HG02678 (cell line): ENCODE data around the gene SFSWAP.

ENCODE experiments used
- ATAC-seq: cut with Tn5 transposase; IDR thresholded peaks from one replicate; pipeline ENCODE4 v1.9.1; 2021; ENCODE audit warnings: mild to moderate bottlenecking, moderate library complexity; ENCODE audit not compliant: unreplicated experiment

The SFSWAP gene

DNA sequence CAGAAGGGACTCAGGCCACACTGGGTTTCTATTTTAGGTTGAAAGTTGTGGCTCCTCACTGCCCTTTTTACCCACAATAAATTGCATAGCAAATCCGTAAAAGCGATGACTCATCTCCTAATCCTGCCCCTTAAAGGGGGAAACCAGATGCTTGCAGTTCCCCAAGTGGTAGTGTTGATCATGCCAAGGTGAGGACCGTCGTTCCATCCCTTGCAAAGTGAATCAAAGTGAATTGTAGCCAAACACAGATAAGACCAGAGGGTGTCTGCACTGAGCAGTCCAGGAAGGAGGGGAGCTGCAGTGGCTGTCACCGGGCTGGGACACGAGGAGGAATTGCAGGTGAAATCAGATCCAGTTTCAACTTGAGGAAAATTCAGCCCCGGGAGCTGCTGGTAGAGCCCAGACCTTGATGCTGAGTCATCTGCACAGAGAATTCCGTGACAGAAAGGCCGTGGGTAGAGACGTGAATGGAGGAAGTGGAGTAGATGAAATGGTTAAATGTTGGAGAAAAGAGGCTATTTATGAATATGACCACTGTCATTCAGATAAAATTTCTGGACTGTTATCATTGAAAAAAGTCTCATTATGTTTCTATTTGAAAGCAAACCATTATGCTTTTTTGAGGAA lies 73.1 kb downstream of the SFSWAP start:
- ATAC-seq, result peak; percentile 60

DNA sequence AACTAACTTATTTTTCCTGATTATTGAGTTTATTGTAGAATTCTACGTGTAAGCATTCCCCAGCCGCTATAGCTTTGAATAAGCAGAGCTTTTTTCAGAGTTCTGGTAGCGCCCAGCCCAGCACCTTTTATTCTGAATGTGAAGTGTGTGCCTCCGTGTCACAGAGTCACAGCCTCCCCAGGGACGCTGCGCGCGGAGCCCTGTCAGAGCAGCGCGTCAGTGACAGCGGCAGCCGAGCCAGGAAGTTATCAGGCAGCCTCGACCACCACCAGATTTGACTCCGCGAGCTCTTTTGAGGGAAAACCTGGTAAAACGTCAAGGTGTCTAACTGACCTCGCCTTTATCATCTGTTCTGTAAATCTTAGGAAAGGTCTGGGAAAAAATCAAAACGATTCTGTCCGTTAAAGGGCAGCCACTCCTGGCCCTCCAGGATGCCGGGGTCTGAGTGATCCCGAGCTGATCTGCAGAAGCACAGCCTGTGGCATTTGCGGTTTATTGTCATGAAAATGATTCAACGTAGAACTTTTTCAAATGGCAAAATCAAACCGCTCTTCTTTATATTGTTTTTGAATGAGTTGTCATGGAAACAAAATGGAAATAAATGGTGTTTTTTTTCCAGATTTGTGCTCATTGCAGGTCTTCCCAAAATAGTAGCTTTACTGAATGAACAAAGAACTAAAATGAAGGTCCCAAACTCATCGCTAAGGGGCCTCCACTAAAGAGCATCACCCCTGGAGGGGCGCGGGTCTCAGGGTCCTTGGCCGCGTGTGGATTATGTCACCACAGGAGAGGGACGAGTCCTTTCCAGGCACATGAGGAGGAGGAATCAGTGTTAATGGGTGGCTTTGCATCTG lies 74.2 kb downstream of the SFSWAP start:
- no peak for ATAC-seq

- no peak for ATAC-seq
Observed at GRCh38 chr12:131785763-131786330, 75.0 kb downstream of the SFSWAP start.

GRCh38 chr12:131786331-131786730 lies 75.4 kb downstream of the SFSWAP start:
- ATAC-seq, result no peak

DNA sequence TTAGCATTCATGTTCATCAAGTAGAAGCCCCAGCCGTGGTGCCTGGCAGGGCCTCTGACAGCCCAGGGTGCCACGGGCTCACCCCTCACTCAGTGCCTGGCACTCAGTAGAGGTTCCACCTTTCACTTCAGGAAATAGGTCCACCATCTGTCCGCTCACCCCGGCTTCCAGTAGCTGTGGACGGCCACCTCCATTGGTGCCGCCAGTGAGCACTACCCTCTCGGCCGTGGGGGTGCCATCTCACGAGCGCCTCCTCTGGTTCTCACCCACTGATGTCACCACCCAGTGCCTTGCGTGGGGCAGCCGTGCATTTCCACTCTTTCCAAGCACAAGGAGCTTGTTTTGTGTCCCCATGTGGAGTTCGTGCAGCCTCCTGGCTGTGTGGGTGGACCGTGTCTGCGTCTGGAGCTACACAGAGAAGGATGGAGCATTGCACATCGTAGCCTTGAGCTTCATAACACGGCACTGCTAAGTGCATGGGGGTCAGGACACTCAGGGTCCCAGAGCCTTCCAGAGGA lies 76.3 kb downstream of the SFSWAP start:
- no peak for ATAC-seq

DNA sequence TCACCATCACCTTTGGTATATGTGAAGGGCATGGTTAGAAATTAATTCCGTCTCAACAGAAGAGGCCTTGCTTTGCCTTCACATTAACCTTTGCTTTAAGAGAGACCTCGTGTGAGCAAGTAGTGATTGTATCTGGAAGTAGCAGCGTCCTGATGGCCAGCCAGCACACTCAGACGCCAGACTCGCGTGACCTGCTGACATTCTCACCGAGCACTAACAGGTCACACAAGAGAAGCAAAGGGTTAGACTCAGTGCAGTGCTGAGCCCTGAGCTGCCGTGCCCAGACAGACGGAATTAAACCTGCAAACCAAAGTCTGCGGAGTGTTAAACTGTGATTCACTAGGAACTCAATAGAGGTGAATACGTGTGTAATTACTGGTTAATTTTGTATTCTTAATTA lies 77.2 kb downstream of the SFSWAP start:
- no peak for ATAC-seq

GRCh38 chr12:131789638-131790037 lies 78.7 kb downstream of the SFSWAP start:
- ATAC-seq, result no peak

GRCh38 chr12:131793243-131794022 lies 82.5 kb downstream of the SFSWAP start:
- ATAC-seq, result no peak

- ATAC-seq, result no peak
Observed at GRCh38 chr12:131794061-131794460, 83.2 kb downstream of the SFSWAP start.

DNA sequence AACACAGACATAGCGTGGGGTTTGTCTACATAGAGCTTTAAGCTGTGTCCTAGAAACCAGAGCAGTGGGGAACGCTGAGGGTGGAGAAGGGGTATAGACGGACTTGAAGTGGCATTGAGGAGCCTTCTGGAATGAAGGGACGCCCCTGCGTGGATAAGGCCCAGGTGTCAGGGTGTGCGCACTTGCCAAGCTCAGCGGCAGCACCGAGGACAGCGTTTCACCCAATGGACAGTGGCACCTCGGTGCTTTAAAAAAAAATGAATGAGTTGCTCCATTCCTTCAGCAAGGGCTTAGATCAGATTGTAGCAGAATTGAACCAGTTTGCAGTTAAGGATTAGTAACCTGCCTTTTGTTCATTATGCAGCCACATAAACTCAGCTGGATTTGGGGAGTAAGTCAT lies 83.7 kb downstream of the SFSWAP start:
- no peak for ATAC-seq

DNA sequence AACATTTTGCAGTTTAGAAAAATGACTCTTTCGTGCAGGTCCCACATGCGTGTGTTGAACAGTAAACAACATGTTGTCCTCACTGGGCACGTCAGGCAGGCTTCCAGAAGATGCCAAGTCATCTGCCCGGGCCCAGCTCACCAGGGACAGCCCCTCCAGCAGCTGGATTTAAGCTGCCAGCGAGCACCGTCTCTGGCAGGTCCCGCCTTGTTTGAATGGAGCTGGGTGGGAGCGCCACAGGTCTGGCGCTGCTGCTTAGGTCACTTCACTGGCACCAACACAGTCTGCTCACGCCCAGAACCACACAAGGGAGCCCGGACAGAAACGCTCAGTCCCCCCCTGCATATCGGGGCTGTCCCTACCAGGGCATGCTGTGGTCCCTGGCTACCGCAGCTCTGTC lies 84.2 kb downstream of the SFSWAP start:
- ATAC-seq, result no peak

- no peak for ATAC-seq
Observed at GRCh38 chr12:131795690-131796410, 85.0 kb downstream of the SFSWAP start.

DNA sequence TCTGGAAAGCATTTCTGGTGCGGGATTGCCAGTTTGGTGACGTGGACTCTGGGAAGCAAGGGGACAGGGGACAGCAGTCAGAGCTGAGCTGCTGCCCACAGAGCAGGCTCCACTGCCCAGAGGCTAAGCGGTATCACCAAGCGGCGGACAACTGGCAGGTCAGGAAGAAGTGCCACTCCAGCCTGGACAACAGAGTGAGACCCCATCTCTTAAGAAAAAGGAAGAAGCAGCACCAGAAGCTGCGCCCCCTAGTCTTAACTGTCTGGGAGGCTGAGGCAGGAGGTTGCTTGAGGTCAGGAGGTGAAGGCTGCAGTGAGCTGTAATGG lies 85.5 kb downstream of the SFSWAP start:
- ATAC-seq, result no peak

GRCh38 chr12:131796754-131797587 lies 86.1 kb downstream of the SFSWAP start:
- ATAC-seq, result no peak

- ATAC-seq, result no peak
Observed at GRCh38 chr12:131797588-131797934, 86.7 kb downstream of the SFSWAP start.

GRCh38 chr12:131799195-131799594 lies 88.3 kb downstream of the SFSWAP start:
- ATAC-seq, result no peak

- ATAC-seq, result no peak
Observed at GRCh38 chr12:131799828-131800593, 89.1 kb downstream of the SFSWAP start.

- ATAC-seq, result no peak
Observed at GRCh38 chr12:131800594-131801135, 89.8 kb downstream of the SFSWAP start.
